PC-9 (cell line): ENCODE measurements around the gene C9orf78.

ENCODE experiments used
- CTCF ChIP-seq: fragments of 200-600 bp; sonication (generic); conservative IDR thresholded peaks from 2 replicates; pipeline ENCODE4 v1.6.1; 2017; ENCODE audit warnings: mixed run types, antibody characterized with exemption, mild to moderate bottlenecking, moderate library complexity
- EZH2 ChIP-seq: fragments of 200-600 bp; sonication (generic); IDR thresholded peaks from 2 replicates; pipeline ENCODE4 v1.8.0; 2017; ENCODE audit warnings: antibody characterized with exemption, low read depth

GRCh38 chr9:129866394-129867135 is 31.5 kb upstream of the C9orf78 start:
- TF ChIP-seq CTCF (no peak), EZH2 (no peak)
